Activated CD8-positive, alpha-beta memory T cell treated with anti-CD3 and anti-CD28 coated beads, Interleukin-2, amount 50 U/mL, for 48 hours (primary cell): Measurements from ENCODE around the gene SLC6A19.
"Not testable (repeated sequence)": the region's sequence is repeated elsewhere in the genome, so short reads cannot be mapped to it uniquely, and the experiment has no call there.

Experiments used
- DNase-seq: peaks from one replicate; pipeline ENCODE4 v3.0.0-alpha.2; 2020

Gene SLC6A19

DNA sequence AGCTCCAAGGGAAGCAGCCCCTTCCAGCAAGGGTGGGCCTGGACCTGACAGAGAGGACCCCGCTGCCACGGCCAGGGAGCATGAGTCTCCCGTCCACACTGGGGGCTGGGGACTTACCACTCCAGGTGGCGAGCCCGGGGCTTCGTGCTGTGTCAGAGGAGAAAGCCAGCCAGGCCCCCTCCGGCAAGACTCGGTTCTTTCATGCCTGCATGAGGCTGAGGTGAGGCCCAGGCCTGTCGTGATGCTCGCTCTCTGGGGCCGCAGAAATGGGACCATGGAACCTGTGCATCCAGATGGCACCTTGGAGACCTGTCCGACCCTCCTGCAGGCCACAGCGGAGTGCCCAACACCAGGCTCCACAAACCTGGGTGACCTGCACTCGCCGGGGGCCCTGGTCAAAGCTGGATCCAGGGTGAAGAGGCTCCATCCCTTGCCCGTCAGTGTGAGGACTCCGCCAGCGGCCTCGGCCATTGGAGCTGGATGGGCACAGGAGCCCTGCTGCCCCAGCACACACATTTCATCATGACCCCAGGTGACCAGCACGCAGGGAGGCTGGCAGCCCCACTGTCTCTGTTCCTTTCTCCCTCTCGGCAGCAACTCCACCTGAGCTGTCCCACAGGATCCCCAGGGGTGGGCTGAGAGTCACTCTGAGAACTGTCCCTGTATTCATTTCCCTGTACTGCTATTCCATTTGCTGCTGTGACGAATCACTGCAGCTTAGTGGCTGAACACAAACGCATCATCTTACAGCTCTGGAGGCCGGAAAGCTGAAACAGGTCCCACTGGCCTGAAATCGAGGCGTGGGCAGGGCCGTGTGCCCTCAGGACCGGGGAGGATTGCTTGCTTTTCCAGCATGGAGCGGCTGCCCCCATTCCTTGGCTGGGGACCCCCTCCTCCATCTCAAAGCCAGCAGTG, 48.2 kb downstream of the SLC6A19 start:
- no peak for DNase-seq

DNA sequence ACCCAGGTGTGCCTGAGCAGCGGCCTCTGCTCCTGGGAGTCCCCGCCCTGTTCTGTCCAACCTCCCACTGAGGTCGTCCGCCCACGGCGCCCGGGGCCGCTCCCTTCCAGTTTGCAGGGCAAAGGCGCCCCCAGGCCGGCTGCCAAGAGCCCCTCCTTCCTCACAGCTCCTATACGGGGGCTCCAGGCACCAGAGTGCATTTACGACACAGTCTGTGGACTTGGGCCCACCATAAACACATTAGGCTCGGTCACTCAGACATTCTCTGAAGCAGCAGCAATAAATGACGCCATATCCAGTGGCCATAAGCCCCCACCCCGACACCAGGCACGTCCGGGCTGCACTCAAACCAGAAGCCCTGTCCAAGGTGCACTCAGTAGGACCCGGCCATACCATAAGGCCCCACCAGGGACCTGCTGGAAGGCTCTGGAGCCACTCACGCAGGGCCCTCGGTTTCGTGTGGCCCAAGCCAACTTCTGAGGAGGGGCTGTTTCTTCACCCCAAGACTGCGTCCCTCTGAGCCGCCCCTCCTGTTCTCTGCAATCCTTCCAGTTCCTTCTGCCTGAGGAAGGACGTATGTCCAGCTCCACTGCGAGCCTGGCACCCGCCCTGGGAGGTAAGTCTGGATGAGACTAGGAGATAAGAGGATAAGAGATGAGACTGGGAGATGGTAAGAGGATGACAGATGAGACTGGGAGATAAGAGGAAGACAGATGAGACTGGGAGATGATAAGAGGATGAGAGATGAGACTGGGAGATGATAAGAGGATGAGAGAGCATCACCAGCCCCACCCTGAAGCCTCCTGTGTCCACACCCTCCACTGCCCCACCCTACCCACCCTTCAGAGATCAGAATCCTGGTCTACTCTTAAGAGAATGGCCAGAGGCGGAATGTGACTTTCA, 50.5 kb downstream of the SLC6A19 start:
- DNase-seq, result no peak

DNA sequence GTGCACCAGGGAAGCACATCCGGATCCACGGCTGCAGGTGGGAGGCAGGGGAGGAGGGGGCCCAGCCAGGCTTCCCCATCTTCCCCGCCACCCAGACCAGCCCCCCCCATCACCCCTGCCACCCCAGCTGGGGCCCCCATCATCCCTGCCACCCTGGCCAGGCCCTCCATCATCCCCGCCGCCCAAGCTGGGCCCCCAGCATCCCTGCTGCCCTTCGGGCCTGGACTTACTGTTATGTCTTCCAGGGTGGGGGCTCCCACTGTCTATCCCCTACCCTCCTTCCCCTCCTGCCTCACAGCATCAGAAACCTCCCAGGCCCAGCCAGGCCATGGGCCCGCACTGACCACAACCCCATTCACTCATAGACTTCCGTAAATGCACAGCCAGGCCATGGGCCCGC, 51.3 kb downstream of the SLC6A19 start:
- no peak for DNase-seq

DNA sequence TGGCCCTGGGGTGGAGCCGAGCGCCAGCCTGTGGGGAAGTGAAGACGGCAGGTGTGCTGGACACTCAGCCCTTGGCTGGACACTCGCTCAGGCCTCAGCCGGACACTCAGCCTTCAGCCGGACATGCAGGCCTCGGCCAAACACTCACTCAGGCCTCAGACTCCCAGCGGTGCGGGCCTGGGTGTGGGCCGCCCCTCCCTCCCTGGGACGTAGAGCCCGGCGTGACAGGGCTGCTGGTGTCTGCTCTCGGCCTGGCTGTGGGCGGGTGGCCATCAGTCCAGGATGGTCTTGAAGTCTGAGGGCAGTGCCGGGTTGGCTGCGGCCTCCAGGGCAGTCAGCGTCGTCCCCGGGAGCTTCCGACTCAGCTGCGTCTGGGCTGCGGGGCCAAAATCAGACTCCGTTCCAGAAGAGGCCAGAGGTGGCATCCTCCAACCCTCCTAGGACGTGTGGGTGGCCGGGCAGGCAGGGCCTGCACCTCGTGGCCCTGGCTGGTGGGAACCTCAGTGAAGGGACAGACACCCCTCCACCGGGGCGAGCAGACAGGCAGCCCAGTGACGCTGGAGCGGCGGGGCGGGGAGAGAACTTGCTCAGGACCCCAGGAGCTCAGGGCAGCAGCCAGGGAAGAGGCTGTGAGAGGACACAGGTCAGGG, 52.2 kb downstream of the SLC6A19 start:
- no peak for DNase-seq

DNA sequence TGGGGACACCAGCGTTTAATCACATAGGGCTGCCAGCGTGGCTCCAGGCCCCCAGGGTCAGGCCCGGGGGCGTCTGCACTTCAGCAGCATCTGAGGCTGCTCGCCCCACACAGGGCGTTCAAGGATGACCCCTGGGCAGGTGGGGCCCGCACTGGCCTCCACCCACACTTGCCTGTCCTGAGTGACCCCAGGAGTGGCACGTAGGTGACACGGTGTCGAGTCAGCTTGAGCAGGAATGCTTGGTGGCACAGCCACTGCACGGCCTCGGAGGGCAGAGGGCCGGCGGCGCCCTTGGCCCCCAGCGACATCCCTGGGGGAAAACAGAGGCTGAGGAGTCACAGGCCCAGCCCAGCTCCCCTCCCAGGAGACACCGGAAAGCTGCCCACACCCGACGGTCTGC, 52.8 kb downstream of the SLC6A19 start:
- no peak for DNase-seq

DNA sequence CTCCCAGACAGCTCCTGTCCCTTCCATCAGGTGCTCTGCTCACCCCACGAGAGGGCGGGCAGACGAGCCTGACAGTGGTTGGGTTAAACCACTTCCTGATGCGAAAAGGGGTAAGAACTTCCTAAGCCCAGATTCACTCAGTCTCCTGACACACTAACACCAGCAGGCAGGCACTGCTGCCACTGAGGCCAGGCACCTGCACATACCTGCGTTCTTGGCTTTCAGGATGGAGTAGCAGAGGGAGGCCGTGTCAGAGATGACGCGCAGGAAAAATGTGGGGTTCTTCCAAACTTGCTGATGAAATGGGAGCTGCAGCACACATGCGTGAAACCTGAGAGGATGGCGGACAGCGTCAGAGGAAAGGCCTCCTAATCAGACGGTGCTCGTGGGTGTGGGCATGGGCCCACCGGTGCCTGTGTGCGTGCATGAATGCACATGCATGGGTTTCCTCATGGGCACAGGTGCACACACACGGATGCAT, 53.7 kb downstream of the SLC6A19 start:
- DNase-seq, result no peak

DNA sequence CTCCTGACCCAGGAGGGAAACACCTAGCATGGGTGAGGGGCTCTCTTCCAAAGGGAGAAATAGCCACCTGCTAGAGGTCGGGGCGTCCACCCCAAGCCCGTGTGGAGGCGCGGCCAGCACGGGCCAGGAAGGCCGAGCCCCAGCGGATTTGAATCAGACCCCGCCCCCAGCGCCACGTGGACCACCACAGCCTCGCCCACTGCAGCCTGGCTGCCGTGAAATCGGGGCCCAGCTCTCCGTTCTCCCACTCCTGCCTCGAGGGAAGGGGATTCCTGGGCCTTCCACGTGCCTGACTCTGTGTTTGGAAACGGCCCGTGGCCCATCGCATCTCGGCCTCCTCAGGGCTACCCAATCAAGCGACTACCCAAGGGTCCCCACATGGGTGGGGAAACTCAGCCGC, 55.4 kb downstream of the SLC6A19 start:
- no peak for DNase-seq

DNA sequence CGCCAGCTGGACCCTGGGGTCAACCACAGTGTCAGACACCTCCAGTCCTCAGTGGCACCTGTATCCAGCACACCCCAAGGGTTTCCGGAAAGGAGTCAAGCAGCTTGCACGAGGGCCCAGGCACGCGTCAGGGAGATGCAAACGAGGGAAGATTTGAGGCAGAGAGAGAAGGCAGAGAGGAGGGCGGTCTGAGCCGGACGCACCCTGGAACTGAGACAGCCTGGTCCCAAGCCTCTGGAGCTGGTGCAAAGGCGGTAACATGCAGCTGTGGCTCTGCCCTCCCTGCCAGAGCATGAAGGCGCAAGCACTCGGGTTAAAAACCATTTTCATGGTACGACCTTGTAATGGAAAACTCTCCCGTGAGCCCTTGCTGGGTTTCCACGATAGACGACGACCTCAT, 56.0 kb downstream of the SLC6A19 start:
- no peak for DNase-seq

DNA sequence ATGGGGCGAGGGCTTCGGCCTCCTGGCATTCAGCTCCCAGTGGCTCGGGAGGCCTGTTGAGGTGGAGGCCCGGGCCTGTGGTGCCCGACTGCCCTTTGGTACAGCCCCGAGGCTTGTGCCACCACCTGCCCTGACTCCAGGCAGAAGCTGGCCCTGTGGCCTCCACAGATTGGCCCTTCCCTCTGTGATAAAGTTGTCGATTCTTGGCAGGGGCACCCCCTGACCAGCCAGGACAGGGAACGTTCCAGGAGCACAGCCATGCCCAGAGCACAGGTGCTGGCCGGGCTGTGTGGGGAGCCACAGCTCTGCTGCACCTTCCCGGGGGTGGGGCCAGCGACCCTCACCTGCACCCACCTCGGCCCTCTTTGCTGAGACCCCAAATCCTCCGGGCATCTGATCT, 56.4 kb downstream of the SLC6A19 start:
- no peak for DNase-seq

DNA sequence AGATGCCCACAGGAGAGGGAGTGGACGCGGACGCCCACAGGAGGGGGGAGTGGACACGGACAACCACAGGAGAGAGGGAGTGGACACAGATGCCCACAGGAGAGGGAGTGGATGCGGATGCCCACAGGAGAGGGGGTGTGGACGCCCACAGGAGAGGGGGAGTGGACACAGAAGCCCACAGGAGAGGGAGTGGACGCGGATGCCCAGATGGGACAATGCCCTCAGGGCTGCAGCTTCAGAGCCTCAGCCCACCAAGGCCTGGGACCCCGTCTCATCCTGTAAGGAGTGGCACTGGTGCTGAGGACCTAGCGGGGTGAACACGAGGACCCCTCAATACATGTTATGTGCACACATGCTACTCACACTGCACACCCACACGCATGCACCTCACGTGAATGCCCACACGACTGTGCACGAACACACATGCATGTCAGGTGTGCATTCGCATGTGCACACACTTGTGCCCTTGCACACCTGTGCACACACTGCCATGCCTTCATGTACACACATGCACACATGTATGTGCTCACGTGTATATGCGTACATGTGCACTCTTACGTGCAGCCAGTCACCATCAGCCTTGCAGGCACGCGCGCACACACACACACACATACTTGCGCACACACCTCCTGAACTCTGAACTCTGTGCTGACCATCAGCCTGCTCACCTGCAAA, 58.5 kb downstream of the SLC6A19 start:
- no peak for DNase-seq

DNA sequence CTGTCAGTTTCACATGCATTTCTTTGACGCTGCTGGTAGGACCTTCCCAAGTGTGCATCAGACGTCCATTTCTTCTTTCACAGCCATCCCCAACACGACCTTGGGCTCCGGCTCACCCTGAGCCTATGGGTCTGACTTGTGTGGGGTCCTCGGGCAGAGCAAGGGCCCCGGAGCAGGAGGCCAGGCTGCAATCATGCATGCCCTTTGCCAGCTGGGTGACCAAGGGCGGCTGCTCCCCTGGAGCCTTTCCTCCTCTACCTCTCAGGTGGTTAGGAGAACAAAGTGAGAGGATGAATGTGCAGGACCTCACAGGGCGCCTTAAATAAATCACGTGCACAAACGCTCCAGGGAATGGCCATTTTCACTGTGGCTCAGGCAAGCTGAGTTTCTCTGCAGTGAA, 60.2 kb downstream of the SLC6A19 start:
- no peak for DNase-seq

DNA sequence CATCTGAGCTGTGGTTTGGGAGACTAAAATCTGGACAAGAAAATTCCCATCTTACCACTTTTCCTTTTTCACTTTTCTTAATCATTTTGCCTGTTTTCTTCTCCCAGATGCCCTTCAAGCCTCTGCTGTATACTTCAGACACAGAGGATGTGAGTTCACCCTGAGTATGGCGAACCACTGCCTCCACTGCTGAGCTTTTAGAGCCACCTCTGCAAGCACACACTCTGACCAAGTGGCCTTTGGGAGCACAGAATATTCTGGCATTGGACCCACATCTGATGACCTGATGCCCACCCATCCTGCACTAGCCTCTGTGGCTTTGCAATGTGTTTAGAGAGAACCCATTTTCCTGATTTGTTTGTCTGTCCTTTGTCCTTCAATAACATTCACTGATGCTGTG, 61.0 kb downstream of the SLC6A19 start:
- DNase-seq, result no peak

DNA sequence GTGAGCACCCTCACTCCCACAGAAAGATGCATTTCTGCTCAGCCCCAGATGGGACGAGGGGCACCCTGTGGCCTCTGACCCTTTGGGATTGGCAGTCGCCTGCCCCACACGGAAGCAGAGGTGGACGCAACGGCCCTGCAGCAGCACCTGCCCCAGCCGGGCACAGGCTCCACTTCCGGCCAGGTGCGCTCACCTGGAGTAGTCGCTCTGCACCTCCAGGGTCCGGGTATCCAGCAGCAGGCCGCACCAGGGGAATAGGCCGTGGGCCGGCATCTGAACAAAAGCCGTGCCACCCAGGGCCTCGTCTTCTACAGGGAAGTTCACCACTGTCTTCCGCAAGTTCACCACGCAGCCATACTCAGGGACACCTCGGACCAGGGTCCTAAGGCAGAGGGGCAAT, 62.8 kb downstream of the SLC6A19 start:
- DNase-seq, result no peak

DNA sequence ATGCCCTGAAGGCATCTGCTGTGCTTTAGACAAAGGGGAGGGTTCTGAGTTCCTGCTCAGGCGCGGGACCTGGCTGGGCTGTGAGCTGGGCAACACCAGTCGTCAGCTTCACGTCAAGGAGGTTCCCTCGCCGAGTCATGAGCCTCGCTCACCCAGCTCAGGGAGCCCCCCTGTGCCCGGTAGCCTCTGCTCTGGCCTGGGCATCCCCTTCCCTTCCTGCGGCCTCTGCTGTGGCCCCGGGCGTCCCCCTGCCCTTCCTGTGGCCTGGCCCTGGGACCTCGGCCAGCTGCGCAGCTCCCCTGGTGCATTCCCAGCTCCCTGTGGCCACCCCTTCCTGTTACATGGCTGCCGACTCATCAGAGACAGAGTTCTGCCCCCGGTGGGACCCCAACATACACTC, 63.6 kb downstream of the SLC6A19 start:
- no peak for DNase-seq

DNA sequence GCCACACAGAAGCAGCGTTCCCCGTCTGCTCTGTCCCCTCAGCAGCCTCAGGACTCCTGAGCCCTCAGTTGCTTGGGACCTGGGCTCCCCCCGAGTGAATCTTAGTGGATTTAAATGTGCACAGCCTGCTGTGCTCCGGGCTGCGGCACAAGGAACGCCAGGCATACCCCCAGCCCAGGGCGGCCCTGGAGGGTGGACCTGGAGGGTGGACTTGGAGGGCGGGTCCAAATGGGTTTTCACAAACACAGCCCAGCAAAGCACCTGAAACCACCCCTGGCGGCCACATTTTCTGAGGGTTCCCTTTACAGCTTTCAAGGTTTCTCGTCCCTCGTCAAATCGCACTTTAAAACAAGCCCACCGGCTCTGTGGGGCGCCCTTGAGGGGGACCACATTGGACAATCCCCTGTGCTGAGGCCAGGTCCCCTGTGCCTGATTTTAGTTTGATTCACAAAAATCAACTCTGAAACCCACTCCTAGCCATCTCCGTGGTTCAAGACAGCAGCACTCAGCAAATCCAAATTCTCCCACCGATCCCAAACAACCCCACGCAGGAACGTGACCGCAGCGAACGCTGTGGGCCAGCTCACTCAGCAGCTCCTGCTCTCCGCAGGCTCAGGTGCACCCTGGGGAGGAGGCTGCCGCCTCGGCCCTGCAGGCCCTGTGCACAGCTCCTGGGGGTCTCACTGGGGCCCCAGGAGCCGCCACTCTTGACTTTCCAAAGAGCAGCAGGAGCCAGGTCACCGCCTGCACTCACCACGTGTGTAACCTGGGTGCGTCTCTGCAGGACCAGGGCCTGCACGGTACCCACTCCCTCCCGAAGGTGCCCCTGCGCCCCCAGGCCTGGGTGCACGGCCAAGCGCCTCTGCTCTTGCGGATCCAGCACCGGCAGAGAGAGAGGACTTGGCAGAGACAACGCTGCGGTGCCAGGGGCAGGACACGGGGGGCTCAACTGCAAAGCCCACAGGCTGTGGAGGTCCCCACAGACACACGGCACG, 64.4 kb downstream of the SLC6A19 start:
- DNase-seq, result no peak

DNA sequence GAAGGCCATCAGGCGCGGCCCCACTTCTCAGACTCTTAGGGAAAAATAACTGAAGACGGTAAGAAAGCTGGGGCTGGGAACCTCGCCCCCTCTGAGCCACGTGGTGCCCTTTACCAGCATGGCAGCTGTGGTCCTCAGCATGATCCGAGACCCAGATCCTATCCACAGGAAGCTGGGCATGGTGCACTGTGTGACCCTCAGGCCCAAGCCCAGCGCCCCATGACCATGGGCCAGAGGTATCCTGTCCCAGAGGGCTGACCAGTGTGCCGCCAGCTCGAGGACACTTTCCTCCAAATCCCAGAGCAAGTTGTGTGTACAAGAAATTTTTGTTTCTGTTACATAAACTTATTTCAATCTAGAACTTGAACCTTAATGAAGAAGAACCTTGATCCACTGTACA, 65.4 kb downstream of the SLC6A19 start:
- DNase-seq, result no peak

DNA sequence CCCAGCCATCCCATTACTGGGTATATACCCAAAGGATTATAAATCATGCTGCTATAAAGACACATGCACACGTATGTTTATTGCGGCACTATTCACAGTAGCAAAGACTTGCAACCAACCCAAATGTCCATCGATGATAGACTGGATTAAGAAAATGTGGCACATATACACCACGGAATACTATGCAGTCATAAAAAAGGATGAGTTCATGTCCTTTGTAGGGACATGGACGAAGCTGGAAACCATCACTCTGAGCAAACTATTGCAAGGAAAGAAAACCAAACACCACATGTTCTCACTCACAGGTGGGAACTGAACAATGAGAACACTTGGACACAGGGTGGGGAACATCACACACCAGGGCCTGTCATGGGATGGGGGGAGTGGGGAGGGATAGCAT, 66.1 kb downstream of the SLC6A19 start:
- not testable (repeated sequence) for DNase-seq

DNA sequence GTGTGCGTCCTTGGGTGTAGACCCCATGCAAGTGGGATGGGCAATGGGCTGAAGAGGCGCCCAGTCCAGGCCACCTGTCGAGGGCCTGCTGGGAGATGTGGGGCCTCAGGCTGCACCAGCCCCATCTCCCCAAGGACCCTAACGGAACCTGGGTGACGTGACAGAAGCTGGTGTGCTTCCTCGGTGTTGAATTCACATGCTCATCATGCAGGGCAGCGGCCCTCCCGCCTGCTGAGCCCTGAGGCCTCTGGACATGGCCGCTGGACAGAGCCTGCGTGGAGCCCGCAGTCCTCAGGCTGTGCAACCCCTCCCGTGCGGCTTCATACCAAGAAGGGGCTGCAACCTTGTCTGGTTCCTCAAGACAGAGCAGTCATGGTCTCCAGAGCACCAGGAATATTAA, 66.7 kb downstream of the SLC6A19 start:
- no peak for DNase-seq

DNA sequence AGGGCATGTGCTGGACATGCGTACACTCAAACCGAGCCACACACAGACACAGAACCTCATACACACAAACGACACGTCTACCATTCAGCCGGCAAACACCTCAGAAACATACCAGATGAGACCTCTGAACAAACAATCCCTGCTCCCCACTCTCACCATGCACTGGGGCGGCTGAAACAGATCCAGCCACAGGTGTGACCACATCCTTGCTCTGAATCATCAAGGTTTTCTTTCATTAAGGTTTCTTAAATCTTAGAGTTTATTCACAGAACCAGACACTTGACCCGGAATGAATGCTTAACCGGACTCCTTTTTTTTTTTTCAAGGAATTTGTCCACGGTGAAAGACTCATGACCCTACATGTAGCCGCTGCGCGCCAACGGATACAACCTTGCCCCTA, 67.3 kb downstream of the SLC6A19 start:
- DNase-seq, result peak; percentile 63

DNA sequence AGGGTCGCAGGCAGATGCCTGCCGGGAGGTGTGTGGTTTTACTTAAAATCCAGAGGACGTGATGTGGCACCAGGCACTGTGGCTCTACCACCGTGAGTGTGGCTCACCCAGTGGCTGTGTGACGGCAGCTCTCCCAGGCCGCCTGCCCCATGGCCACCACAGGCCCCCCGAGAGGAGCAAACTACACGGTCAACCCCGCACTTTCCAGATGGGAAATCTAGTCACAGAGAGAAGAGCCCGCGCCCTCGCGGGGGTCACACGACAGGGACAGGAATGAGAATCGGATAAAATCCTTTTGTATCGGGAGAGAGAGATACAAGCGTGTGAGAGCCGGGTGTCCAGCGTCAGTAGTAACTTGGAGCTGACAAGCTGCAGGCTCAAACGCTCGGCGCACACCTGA, 69.0 kb downstream of the SLC6A19 start:
- DNase-seq, result no peak
